SK-N-SH treated with all-trans-retinoic acid at 6 μM for 48 hours (cell line): ENCODE results near the gene CCDC107.

ENCODE experiments used
- ARNTL ChIP-seq: fragments of 450-650 bp; formaldehyde crosslinking; IDR thresholded peaks from 2 replicates; pipeline ENCODE4 v1.5.0; 2020; ENCODE audit warnings: low read depth, mild to moderate bottlenecking, moderate library complexity, borderline replicate concordance
- CSDC2 ChIP-seq: fragments of 250-450 bp; sonication (Bioruptor Pico); IDR thresholded peaks from 2 replicates; pipeline ENCODE4 v1.5.0; 2020; ENCODE audit warnings: mild to moderate bottlenecking, moderate library complexity
- PPARA ChIP-seq: fragments of 250-450 bp; sonication (Bioruptor Pico); IDR thresholded peaks from 2 replicates; pipeline ENCODE4 v1.5.0; 2020; ENCODE audit warnings: mild to moderate bottlenecking, borderline replicate concordance
- RARB ChIP-seq: fragments of 250-450 bp; sonication (Bioruptor Pico); IDR thresholded peaks from 2 replicates; pipeline ENCODE4 v1.8.0; 2021; ENCODE audit warnings: mild to moderate bottlenecking, moderate library complexity
- SNAI2 ChIP-seq: fragments of 250-450 bp; sonication (Bioruptor Pico); IDR thresholded peaks from 2 replicates; pipeline ENCODE4 v1.5.0; 2020; ENCODE audit warnings: mild to moderate bottlenecking, moderate library complexity
- ZFP30 ChIP-seq: fragments of 450-650 bp; formaldehyde crosslinking; IDR thresholded peaks from 2 replicates; pipeline ENCODE4 v1.5.0; 2022; ENCODE audit warnings: mild to moderate bottlenecking, moderate library complexity
- ZNF70 ChIP-seq: fragments of 450-650 bp; formaldehyde crosslinking; IDR thresholded peaks from 2 replicates; pipeline ENCODE4 v1.5.0; 2020; ENCODE audit warnings: mild to moderate bottlenecking, moderate library complexity
- TF ChIP-seq, protein P1 (sequence below): fragments of 250-450 bp; sonication (Bioruptor Pico); IDR thresholded peaks from 2 replicates; pipeline ENCODE4 v1.5.1; 2020; ENCODE audit warnings: low read depth, mild to moderate bottlenecking, moderate library complexity
- TF ChIP-seq, protein P2 (sequence below): fragments of 250-450 bp; sonication (Bioruptor Pico); IDR thresholded peaks from 2 replicates; pipeline ENCODE4 v1.5.0; 2020; ENCODE audit warnings: mild to moderate bottlenecking, moderate library complexity
- TF ChIP-seq, protein P3 (sequence below): fragments of 250-450 bp; sonication (Bioruptor Pico); IDR thresholded peaks from 2 replicates; pipeline ENCODE4 v1.8.0; 2020; ENCODE audit warnings: mild to moderate bottlenecking, moderate library complexity, borderline replicate concordance

DNA sequence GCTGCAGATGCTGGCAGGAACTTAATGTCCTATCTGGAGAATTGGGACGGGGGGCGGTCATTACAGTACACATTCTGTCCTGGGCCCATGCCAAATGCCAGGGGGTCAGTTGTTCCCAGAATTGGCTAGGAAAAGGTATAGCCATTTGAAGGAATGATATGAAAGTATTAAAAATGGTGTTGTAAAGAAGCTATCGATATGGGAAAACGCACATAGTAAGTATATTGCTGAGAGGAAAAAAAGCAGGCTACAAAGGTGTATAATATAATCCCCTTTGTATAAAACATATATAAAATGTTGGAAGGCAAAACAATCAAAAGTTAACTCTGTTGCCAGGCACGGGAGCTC, 7.4 kb downstream of the CCDC107 start:
- TF ChIP-seq RARB (CRISPR knock-in tag) (no peak), ZFP30 (CRISPR knock-in tag) (no peak), PPARA (CRISPR knock-in tag) (no peak), ARNTL (CRISPR knock-in tag) (no peak), SNAI2 (CRISPR knock-in tag) (no peak), ZNF70 (no peak), CSDC2 (CRISPR knock-in tag) (no peak)
- TF ChIP-seq, protein P1, sequence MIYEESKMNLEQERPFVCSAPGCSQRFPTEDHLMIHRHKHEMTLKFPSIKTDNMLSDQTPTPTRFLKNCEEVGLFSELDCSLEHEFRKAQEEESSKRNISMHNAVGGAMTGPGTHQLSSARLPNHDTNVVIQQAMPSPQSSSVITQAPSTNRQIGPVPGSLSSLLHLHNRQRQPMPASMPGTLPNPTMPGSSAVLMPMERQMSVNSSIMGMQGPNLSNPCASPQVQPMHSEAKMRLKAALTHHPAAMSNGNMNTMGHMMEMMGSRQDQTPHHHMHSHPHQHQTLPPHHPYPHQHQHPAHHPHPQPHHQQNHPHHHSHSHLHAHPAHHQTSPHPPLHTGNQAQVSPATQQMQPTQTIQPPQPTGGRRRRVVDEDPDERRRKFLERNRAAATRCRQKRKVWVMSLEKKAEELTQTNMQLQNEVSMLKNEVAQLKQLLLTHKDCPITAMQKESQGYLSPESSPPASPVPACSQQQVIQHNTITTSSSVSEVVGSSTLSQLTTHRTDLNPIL (CRISPR knock-in tag), result no peak
- TF ChIP-seq, protein P2, sequence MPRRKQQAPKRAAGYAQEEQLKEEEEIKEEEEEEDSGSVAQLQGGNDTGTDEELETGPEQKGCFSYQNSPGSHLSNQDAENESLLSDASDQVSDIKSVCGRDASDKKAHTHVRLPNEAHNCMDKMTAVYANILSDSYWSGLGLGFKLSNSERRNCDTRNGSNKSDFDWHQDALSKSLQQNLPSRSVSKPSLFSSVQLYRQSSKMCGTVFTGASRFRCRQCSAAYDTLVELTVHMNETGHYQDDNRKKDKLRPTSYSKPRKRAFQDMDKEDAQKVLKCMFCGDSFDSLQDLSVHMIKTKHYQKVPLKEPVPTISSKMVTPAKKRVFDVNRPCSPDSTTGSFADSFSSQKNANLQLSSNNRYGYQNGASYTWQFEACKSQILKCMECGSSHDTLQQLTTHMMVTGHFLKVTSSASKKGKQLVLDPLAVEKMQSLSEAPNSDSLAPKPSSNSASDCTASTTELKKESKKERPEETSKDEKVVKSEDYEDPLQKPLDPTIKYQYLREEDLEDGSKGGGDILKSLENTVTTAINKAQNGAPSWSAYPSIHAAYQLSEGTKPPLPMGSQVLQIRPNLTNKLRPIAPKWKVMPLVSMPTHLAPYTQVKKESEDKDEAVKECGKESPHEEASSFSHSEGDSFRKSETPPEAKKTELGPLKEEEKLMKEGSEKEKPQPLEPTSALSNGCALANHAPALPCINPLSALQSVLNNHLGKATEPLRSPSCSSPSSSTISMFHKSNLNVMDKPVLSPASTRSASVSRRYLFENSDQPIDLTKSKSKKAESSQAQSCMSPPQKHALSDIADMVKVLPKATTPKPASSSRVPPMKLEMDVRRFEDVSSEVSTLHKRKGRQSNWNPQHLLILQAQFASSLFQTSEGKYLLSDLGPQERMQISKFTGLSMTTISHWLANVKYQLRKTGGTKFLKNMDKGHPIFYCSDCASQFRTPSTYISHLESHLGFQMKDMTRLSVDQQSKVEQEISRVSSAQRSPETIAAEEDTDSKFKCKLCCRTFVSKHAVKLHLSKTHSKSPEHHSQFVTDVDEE (CRISPR knock-in tag), result no peak
- TF ChIP-seq, protein P3, sequence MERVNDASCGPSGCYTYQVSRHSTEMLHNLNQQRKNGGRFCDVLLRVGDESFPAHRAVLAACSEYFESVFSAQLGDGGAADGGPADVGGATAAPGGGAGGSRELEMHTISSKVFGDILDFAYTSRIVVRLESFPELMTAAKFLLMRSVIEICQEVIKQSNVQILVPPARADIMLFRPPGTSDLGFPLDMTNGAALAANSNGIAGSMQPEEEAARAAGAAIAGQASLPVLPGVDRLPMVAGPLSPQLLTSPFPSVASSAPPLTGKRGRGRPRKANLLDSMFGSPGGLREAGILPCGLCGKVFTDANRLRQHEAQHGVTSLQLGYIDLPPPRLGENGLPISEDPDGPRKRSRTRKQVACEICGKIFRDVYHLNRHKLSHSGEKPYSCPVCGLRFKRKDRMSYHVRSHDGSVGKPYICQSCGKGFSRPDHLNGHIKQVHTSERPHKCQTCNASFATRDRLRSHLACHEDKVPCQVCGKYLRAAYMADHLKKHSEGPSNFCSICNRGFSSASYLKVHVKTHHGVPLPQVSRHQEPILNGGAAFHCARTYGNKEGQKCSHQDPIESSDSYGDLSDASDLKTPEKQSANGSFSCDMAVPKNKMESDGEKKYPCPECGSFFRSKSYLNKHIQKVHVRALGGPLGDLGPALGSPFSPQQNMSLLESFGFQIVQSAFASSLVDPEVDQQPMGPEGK (CRISPR knock-in tag), result no peak
